Measurements from ENCODE around the gene SHB. TPM values are rescaled to one million over a fixed set of nuclear protein-coding genes. Genes with fewer than 3 reads are reported as not detected.

Gene SHB
- polyA plus RNA-seq, 3 donors = 17.4 to 20.0 (median 17.9) TPM

Other genes with a start within 250 kb of the SHB start
- 10 to 100 TPM; 17.0 to 23.2 (median 18.8) TPM for gene SLC25A51, start 165.1 kb downstream of the SHB start, polyA plus RNA-seq (ENCODE audit: insufficient read length in 3 of 3)

Measured in renal pelvis (tissue), 3 donors.